Activated CD8-positive, alpha-beta memory T cell treated with anti-CD3 and anti-CD28 coated beads for 36 hours (primary cell): ENCODE results near the gene C9orf50. TPM values are rescaled to one million over a fixed set of nuclear protein-coding genes. Genes with fewer than 3 reads are reported as not detected.

Experiments
- CTCF ChIA-PET: fragments of 350-600 bp; sonication (Branson Sonifier 250); formaldehyde crosslinking; loops from one replicate; lab custom pipeline; 2021; ENCODE audit warnings: antibody characterized with exemption; lab: Charles Lee
- POLR2A ChIA-PET: fragments of 350-600 bp; sonication (Branson Sonifier 250); formaldehyde crosslinking; loops from one replicate; lab custom pipeline; 2021; ENCODE audit warnings: antibody characterized with exemption; lab: Charles Lee
- total RNA-seq, 2 experiments: library from RNA; stranded (reverse); gene quantifications; one replicate each; pipeline ENCODE4 v1.2.3, GENCODE V29; 2021

The C9orf50 gene
- total RNA-seq, 2 experiments from 2014 or later: not detected

DNA sequence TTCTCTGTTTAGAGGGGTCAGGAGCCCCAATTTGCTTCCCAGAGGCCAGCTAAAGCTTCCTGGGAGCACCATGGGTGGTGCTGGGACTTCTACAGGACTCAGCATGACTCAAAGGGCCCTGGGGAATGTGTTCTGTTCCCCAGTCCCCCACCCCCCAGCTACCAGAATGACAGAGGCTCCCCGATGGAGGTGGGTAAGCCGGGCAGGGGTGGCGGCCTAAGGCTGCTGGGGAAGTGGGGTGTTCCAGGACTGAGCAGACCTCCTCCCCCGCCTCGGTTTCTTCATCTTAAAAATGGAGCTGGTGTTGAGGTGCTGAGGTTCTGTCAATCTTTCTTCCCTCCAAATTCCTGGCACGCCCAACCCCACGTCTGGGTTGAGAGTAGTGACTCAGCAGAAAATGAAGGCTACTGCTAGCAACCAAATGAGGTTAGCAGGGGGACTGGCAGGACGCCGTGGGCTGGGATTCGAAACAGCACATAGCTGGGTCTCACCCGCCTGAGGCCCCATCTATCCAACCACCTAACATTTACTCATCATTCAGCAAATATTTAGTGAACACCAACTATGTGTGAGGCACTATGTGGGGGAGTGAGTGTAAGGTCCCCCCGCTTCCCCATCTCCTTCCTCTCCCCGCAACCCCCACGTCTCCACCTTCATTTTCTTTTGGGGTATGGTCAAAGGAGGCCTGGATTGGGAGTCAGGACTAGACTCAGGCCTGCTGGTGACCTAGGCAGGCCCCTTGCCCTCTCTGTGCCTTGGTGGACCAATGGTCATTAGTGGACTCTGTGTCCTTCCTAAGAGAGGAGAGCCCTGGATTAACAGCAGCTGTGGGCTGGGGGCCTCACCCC, 50.2 kb downstream of the C9orf50 start:
- CTCF ChIA-PET: interaction anchor here (0.6 to 1.8 kb wide), 4 partner anchors 26 to 439 kb away, joined by 3 to 6 read pairs (median 4); no protein-coding TSS in a partner anchor
- POLR2A ChIA-PET: interaction anchor here (0.8 to 1.3 kb wide), 2 partner anchors 10 to 74 kb away, joined by 3 read pairs; no protein-coding TSS in a partner anchor

DNA sequence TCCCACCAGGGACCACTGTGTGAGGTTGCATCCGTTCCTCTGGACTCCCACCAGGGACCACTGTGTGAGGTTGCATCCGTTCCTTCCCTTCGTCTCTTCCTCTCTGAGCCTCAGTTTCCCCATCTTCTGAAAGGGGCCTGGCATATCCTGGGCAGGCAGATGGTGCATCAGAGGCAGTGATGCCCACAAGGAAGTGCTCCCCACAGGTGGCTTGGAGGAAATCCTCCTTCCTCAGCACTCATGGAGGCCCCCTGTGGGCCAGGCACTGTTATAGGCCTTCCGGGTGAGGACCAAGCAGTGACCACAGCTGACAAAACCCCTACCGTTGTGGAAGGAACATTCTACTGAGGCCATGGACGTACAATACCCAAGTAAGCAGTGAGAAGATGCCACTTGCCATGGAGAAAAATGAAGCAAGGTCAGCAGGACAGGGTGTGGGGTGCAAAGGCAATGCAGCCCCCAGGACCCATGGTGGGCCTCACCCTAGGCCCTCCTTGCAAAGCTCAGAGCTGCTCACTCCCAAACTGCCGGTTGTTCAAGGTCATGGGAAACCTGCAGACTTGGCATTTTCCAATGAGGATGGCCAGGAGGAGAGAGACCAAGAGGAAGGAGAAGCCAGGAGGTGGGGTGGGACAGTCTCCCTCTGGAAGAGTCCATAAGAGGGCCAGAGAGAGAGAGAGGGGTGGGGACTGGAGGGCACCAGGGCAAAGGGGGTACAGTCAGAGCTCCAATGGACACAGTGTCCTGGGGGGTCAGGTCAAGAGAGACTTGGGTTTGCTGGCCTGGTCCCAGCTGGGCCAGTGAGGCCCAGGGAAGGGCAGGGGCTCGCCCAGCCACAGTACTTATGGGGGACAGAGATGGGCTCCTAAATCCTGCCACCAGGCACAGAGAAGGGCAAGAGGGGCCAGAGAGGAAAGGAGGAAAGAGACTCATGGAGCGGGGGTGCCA, 51.1 kb downstream of the C9orf50 start:
- CTCF ChIA-PET: interaction anchor here (0.6 to 1.8 kb wide), 5 partner anchors 9 to 438 kb away, joined by 3 to 6 read pairs (median 3); no protein-coding TSS in a partner anchor
- POLR2A ChIA-PET: interaction anchor here (1.3 kb wide), 1 partner anchor 11 kb away, joined by 3 read pairs; no protein-coding TSS in a partner anchor

DNA sequence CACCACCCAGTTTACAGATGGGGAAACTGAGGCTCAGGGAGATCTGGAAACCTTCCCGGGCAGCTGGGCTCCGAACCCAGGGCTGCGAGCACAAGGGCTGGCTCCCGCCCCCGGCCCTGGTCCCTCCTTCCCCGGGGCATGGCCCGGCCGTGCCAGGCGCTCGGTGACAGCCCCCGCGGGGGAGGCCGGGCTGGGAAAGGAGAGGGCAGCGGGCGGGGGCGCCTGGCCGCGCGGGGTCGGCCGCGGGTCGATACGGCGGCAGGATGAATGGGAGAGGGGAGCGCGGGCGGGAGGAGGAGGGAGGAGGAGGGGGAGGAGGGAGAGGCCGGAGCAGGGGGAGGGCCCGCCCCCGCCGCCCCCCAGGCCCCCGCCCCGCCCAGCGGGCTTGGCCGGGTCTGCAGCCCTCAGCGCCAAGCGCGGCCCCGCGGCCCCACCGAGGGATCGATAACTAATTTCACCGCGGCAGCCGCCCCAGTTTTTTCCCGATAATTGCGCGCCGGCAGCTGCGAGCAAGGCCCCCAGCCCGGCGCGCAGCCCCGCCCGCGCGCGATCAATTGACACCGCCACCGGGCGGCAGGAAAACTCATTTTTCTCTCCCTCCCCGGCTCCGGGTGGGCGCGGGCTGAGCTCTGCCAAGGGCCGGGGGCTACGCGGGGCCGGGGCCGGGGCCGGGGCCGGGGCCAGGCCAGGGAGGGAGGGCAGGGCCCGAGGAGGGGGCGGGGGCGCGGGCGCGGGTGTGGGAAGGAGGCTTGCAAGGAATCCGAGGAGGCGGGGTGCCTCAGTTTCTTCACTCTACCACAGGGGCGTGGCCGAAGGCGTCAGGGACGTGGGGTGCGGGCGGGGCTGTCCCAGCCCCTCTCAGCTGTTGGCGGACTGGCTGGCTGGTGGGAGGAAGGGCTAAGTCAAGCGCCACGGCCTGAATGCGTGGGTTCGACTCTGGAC, 52.1 kb downstream of the C9orf50 start:
- ChIA-PET POLR2A (no interaction called here), CTCF (interaction anchor here (0.6 kb wide), 1 partner anchor 8 kb away, joined by 3 read pairs; no protein-coding TSS in a partner anchor)

DNA sequence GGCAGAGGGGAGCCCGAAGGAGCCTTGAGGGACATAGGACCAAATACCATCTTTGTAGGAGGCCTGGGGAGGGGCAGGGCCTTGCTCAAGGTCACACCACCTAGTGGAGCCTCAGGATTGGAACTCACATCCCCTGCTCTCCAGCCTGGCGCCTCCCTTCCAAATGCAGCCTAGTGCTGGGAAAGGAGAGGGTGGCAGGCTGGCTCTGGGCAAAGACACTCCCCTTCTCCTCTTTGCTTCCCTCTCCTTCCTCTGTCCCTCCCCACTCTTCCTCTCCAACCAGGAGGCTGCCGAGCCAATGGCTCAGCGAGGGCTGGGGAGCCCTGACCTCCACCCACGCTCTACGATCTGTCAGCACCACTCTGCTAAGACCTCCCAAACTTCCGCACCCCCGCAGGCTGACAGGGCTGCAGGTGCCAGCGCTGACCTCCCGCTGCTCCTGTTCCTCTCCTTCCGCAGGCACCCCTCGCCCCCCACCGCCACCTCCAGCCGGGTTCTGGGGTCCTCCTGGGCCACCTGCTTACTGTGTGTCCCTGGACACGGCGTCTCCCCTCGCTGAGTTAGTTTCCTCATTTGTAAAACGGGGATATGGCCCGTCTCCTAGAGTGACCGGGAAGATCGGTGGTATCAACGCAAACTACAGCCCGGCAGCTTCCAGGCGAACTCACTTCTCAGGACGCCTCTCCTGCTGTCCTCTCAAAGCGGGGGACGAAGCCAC, 52.9 kb downstream of the C9orf50 start:
- ChIA-PET CTCF (interaction anchor here (0.7 kb wide), 1 partner anchor 430 kb away, joined by 5 read pairs; no protein-coding TSS in a partner anchor), POLR2A (no interaction called here)

GRCh38 chr9:129567329-129567728, 53.6 kb downstream of the C9orf50 start:
- ChIA-PET POLR2A (no interaction called here), CTCF (interaction anchor here (0.7 kb wide), 1 partner anchor 429 kb away, joined by 5 read pairs; no protein-coding TSS in a partner anchor)

GRCh38 chr9:129566563-129567266, 54.2 kb downstream of the C9orf50 start:
- CTCF ChIA-PET: interaction anchor here (0.7 kb wide), 1 partner anchor 428 kb away, joined by 5 read pairs; no protein-coding TSS in a partner anchor
- POLR2A ChIA-PET: no interaction called here

GRCh38 chr9:129562917-129563316, 58.0 kb downstream of the C9orf50 start:
- ChIA-PET CTCF (interaction anchor here (0.8 kb wide), 1 partner anchor 420 kb away, joined by 3 read pairs; no protein-coding TSS in a partner anchor), POLR2A (no interaction called here)

GRCh38 chr9:129562514-129562913, 58.4 kb downstream of the C9orf50 start:
- POLR2A ChIA-PET: no interaction called here
- CTCF ChIA-PET: interaction anchor here (0.8 kb wide), 1 partner anchor 419 kb away, joined by 3 read pairs; no protein-coding TSS in a partner anchor

Other genes starting within 250 kb of the C9orf50 start
- 10 to 100 TPM; 76.9 to 80.4 TPM for gene NTMT1, start 5.1 kb upstream of the C9orf50 start, total RNA-seq
- 10 to 100 TPM; 25.3 to 26.7 TPM for gene ASB6, start 21.1 kb upstream of the C9orf50 start, total RNA-seq
- under 1 TPM; 0.63 to 0.99 TPM for gene PRRX2, start 44.5 kb upstream of the C9orf50 start, total RNA-seq
- gene PTGES, start 131.9 kb upstream of the C9orf50 start, total RNA-seq: not detected
- 10 to 100 TPM; 23.0 to 23.4 TPM for gene TOR1B, start 182.1 kb upstream of the C9orf50 start, total RNA-seq
- 10 to 100 TPM; 47.5 to 50.6 TPM for gene TOR1A, start 203.0 kb upstream of the C9orf50 start, total RNA-seq
- 10 to 100 TPM; 70.0 to 72.3 TPM for gene C9orf78, start 214.2 kb upstream of the C9orf50 start, total RNA-seq
- 10 to 100 TPM; 52.2 to 54.2 TPM for gene USP20, start 214.4 kb upstream of the C9orf50 start, total RNA-seq